GM20431 (cell line): ENCODE data around the gene SLC37A3.
"Not testable (repeated sequence)": the region's sequence is repeated elsewhere in the genome, so short reads cannot be mapped to it uniquely, and the experiment has no call there.

Experiments
- in situ Hi-C: fragments of 300-500 bp; cut with MseI, MboI; formaldehyde crosslinking; loops from one replicate; pipeline ENCODE4 v1.15.0; 2020; ENCODE audit warnings: low sequenced_read_pairs; ENCODE audit not compliant: unreplicated experiment

SLC37A3 gene

GRCh38 chr7:140358024-140358411 lies 40.3 kb downstream of the SLC37A3 start:
- in situ Hi-C loops, result no loop called here

GRCh38 chr7:140350056-140350455 lies 48.3 kb downstream of the SLC37A3 start:
- in situ Hi-C loops, result no loop called here

- in situ Hi-C loops, result no loop called here
These were observed 49.1 kb downstream of the SLC37A3 start for GRCh38 chr7:140349144-140349771.

GRCh38 chr7:140348161-140348849 lies 50.0 kb downstream of the SLC37A3 start:
- in situ Hi-C loops, result no loop called here

GRCh38 chr7:140347218-140347617 lies 51.1 kb downstream of the SLC37A3 start:
- in situ Hi-C loops, result no loop called here

- in situ Hi-C loops, result no loop called here
These were observed 52.9 kb downstream of the SLC37A3 start for GRCh38 chr7:140345426-140345825.

GRCh38 chr7:140342727-140343514 lies 55.4 kb downstream of the SLC37A3 start:
- in situ Hi-C loops, result no loop called here

GRCh38 chr7:140338959-140339358 lies 59.4 kb downstream of the SLC37A3 start:
- in situ Hi-C loops, result not testable (repeated sequence)

GRCh38 chr7:140334341-140335057 lies 63.8 kb downstream of the SLC37A3 start:
- in situ Hi-C loops, result no loop called here

GRCh38 chr7:140333686-140334085 lies 64.6 kb downstream of the SLC37A3 start:
- in situ Hi-C loops, result no loop called here

GRCh38 chr7:140333223-140333622 lies 65.1 kb downstream of the SLC37A3 start:
- in situ Hi-C loops, result no loop called here

GRCh38 chr7:140330595-140330994 lies 67.7 kb downstream of the SLC37A3 start:
- in situ Hi-C loops, result no loop called here

- in situ Hi-C loops, result no loop called here
These were observed 68.2 kb downstream of the SLC37A3 start for GRCh38 chr7:140330128-140330527.

- in situ Hi-C loops, result no loop called here
These were observed 71.1 kb downstream of the SLC37A3 start for GRCh38 chr7:140327261-140327661.

- in situ Hi-C loops, result no loop called here
These were observed 72.0 kb downstream of the SLC37A3 start for GRCh38 chr7:140326116-140326928.

GRCh38 chr7:140325600-140325999 lies 72.7 kb downstream of the SLC37A3 start:
- in situ Hi-C loops, result no loop called here

- in situ Hi-C loops, result no loop called here
These were observed 73.6 kb downstream of the SLC37A3 start for GRCh38 chr7:140324714-140325113.

- in situ Hi-C loops, result no loop called here
These were observed 75.6 kb downstream of the SLC37A3 start for GRCh38 chr7:140322759-140323158.

- in situ Hi-C loops, result not testable (repeated sequence)
These were observed 78.3 kb downstream of the SLC37A3 start for GRCh38 chr7:140320078-140320477.

GRCh38 chr7:140317999-140318398 lies 80.3 kb downstream of the SLC37A3 start:
- in situ Hi-C loops, result no loop called here
